NCI-H2196 treated with DMSO at 0.1 percent for 48 hours (cell line): ENCODE results near the gene TMUB1.

Experiments used
- DNase-seq: peaks from one replicate; lab custom pipeline; 2025; ENCODE audit not compliant: unreplicated experiment; lab: John Stamatoyannopoulos, UW

TMUB1 gene

GRCh38 chr7:151104411-151105235 lies 21.3 kb upstream of the TMUB1 start:
- no peak for DNase-seq

GRCh38 chr7:151103973-151104372 lies 20.7 kb upstream of the TMUB1 start:
- DNase-seq: no peak

GRCh38 chr7:151102991-151103390 lies 19.7 kb upstream of the TMUB1 start:
- no peak for DNase-seq

- DNase-seq: no peak
Measured at GRCh38 chr7:151101621-151102396, 18.5 kb upstream of the TMUB1 start.

GRCh38 chr7:151100921-151101320 lies 17.6 kb upstream of the TMUB1 start:
- DNase-seq: no peak

- DNase-seq: no peak
Measured at GRCh38 chr7:151099486-151100211, 16.4 kb upstream of the TMUB1 start.

DNA sequence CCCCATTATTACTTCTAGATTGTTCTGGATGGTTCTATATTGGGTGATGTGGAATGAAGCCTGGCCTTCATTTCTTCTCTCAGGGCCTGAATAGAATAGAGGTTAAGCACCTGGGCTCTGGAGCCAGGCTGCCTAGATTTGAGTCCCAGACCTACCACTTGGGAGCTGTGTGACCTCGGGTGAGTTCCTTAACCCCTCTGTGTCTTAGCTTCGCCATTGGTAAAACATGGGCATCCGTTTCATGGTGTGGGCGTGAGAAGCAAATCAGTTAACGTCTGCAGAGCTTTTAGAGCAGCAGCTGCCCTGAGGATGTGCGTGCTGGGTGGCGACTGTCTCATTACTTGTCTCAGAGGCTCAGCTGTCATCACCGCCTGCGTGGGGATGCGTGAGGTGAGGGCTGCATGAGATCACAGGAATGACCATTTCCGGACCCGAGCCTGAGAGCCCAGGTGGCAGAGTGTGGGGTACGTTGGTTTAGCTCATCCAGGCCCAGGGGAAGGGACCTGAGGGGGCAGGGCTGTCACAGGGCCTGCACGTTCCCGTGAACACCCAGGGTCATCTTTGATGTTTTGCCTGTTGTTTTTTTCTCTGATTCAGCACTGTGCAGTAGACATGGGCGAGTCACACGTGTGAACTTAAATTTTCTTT lies 12.7 kb upstream of the TMUB1 start:
- no peak for DNase-seq

- no peak for DNase-seq
Measured at GRCh38 chr7:151095123-151095797, 12.0 kb upstream of the TMUB1 start.

DNA sequence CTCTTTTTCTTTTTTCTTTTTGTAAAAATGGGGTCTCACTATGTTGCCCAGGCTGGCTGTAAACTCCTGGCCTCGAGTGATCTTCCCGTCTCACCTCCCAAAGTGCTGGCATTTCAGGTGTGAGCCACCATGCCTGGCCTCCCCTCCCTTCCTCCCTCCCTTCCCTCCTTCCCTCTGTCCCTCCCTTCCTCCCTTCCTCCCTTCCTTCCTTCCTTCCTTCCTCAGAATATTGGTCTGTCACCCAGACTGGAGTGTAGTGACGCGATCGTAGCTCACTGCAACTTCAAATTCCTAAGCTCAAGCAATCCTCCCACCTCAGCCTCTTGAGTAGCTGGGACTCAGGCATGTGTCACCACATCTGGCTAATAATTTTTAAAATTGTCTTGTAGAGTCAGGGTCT lies 11.4 kb upstream of the TMUB1 start:
- DNase-seq: no peak

DNA sequence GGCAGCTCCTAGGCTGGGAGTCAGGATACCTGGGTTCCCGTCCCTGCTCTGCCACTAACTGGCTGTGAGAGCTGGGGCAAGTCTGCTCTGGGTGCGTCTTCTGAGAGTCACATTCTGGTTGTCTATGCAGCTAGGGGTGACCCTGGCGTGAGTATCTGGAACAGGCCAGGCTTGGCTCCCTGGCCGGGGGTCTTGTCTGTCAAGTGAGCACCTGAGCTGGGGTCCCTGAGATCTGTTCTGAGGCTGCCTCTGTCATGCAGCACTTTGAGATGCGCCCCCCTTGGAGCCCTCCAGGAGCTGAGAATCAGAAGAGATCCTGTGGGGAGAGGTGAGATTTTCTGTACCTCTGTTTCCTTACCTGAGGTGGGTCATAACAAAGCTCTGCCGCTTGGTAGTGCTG lies 10.5 kb upstream of the TMUB1 start:
- no peak for DNase-seq

GRCh38 chr7:151091988-151092387 lies 8.7 kb upstream of the TMUB1 start:
- DNase-seq: no peak

DNA sequence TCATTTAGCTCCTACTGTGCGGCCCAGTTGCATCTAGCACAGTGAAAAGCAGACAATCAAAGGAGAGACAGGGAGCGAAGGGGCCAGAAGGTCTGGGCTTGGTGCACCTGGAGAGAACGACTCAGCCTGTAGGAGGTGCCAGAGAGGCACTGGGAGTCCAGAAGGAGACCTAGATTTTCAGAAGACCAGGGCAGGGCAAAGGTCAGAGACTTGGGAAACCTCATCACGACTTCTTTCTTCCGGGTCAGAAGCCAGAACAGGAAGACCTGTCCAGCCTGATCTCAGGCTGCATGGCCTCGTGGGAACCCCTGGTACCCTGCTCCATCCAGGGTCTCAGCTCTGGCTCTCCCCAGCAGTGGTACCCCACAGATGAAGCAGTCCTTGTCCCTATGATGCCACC lies 8.1 kb upstream of the TMUB1 start:
- no peak for DNase-seq

DNA sequence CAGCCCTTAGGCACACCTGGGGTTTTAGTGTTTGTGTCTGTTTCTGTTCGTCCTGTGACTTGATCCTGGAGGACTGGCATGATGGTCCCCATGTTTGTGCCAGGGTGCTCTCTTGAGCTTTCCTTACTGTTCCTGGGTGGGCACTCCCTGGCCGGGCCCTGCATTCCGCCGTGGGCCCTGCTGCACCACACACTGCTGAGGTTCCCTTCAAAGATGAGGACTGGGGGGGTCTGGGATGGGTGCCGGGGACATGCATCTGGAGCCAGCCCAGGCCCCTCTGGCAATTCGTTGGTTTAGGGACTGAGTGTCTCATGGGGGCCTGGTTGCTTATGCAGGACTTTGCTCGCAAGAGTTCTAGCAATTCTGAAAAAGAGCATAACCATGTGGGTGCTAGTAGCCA lies 7.7 kb upstream of the TMUB1 start:
- no peak for DNase-seq

DNA sequence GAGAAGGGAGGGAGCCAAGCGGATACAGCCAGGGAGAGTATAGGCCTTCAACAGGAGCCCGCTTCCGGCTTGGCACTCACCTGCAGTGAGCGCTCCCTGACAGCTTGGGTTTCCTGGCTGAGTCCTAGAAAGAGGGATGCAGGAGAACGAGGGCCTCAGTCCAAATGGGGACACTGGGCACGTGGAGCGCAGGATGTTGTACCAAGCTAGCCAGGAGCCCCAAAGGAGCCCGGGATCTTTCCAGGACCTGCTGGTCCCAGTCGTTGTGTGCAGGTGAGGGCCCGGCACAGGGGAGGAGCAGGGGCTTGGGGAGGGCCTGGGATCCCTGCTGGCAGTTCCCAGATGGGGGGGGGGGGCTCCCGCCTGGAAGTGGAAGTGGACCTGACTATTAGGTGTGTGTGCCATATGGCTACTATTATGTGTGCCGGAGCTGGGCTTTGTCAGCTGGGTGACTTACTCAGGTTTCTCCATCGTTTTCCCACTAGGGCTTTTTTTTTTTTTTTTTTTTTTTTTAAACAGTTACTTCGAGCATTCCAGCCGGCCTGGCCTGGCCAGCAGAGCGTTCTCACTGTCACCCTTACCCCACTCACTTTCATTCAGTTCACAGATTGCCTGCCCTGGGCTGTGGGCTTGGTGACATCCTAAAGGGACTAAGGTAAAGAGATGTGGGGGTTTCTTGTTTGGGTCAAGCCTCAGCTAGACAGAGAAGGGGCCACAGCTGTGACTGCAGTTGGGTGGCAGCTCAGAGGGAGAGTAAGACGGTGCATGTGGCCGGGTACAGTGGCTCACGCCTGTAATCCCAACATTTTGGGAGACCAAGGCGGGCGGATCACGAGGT lies 6.8 kb upstream of the TMUB1 start:
- DNase-seq: no peak

DNA sequence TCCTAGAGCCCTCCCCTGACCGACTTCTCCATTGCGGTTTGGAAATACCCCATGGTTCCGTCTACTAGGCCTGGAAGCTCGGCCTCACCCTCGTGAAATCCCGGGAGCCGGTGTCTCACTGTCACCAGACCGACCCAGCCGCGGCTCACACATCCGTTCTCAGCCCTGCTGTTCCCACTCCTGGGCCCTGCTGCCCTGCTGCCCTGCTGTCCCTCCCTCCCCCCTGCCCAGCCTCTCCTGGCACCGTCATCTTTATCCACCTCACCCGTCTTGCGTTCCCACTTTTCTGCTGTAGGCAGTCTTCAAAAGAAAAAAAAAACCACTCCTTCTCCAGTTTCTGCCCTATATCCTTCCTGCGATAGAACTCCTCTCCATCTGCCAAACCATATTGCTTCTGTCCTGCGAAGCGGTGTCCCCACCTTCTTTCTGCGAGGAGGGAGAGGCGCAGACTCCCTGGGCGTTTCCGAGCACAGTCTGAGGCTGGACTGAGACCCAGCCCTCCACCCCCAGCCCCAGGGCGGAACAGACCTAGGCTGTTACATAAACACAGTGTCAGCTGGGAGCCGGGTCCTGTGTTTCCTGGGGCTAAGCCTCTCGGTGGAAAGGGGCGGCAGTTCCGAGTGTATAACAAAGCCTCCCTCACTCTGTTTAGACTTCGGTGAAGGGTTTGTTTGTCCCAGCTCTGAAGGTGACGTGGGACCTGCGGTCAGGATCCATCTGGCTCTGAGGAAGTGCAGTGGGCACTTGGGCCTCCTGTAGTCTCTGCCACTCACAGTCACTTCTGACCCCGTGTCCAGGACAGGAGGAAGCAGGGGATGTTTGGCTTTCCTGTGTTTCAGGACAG lies 5.8 kb upstream of the TMUB1 start:
- DNase-seq: no peak

DNA sequence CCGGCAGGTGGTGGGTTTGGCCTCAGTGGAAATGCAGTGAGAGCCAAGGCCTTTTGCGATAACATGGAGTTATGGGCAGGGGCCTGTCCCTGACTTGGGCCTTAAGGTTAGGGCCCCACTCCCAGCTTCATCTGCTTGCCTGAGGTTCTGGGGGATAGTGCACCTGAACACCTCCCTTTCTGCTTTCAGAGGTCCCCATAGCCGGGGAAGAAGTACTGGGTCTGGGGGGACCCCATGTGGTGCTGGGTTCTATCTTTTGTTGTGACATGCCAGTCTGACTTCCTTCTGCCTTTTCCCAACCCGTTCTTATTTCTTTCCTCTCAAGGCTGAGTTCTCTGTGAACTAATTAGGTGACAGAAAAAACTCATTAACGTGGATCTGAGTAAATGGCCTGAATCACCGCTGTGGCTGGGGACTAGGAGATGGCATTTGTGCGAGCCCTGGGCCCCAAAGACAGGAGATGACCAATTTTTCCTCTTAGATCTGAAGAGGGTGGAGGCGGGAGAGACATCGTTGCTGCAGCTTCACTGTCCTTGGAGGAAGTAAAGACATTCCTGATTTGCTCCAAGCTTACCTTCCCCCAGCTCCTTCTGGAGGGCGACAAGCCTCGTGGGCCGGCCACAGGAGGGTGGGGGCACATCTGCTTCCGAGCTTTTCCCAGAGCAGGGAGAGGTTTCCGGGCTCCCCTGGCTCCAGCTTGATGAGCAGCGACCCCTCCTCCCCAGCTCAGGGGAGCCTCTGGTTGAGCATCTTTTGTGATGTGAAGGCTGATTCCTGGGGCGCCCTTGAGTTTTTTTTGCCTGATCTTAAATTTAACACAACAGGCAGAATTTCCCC lies 4.9 kb upstream of the TMUB1 start:
- no peak for DNase-seq

DNA sequence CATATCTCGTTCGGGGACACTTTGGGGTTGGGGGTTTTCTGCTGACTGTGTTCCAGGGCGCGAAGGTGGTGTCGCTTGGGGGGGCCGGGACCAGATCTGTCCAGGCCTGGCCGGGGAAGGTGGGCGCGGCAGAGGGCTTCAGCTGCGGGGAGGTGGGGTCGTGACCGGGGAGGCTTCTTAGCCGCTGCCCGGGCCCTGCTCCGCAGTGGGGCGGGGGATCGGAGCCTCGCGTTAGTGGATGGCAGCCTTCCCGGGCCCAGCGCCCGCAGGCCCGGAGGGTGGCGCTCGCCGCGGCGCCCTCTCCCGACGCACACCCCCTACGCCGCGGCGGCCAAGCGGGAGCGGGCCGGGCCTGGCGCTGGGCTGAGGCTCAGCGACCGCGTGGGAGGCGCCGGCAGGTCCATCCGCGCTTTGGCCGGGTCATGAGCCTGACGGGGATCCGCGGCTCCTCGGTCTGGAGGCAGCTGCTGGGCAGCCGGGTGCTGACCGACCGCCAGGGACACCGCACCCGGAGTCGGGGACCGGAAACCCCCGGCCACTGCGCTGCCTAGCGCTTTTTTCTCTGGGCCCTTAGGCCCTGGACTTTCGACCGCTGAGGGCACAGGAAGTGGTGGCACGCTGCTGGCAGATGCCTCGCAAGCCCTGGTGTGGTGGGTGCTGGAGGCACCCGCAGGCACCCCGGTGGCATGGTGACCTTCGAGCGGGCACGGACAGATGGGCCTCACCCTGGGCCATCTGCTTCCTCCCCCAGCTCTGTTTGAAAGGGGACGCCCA lies 4.1 kb upstream of the TMUB1 start:
- DNase-seq: no peak
